GM18507 (cell line): ENCODE data around the gene SLC9B1.

ENCODE experiments used
- DNase-seq: peaks from one replicate; pipeline ENCODE4 v3.0.0; 2011; ENCODE audit warnings: low read depth; ENCODE audit not compliant: insufficient read length; ENCODE audit errors: extremely low spot score
- FAIRE-seq: peaks from 2 replicates; lab custom pipeline; 2011; peaks lifted over from hg19 to GRCh38; lab: Jason Lieb, UNC

The SLC9B1 gene, protein sequence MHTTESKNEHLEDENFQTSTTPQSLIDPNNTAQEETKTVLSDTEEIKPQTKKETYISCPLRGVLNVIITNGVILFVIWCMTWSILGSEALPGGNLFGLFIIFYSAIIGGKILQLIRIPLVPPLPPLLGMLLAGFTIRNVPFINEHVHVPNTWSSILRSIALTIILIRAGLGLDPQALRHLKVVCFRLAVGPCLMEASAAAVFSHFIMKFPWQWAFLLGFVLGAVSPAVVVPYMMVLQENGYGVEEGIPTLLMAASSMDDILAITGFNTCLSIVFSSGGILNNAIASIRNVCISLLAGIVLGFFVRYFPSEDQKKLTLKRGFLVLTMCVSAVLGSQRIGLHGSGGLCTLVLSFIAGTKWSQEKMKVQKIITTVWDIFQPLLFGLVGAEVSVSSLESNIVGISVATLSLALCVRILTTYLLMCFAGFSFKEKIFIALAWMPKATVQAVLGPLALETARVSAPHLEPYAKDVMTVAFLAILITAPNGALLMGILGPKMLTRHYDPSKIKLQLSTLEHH

GRCh38 chr4:103019308-103020124, at the start of gene SLC9B1:
Gene SLC9B1, minus strand, starts transcription at chr4:103019705. Its CDS starts 27,994 bp downstream, at chr4:102991711.
- FAIRE-seq (peak; percentile 98), DNase-seq (peak; percentile 80)

GRCh38 chr4:103067841-103068547, 48.5 kb upstream of the SLC9B1 start:
- DNase-seq: no peak
- FAIRE-seq: peak; percentile 15

GRCh38 chr4:103060453-103061148, 41.1 kb upstream of the SLC9B1 start:
- FAIRE-seq: no peak
- DNase-seq: no peak

GRCh38 chr4:103054030-103054429, 34.5 kb upstream of the SLC9B1 start:
- FAIRE-seq: no peak
- no peak for DNase-seq

GRCh38 chr4:103052779-103053178, 33.3 kb upstream of the SLC9B1 start:
- DNase-seq (no peak), FAIRE-seq (no peak)

DNA sequence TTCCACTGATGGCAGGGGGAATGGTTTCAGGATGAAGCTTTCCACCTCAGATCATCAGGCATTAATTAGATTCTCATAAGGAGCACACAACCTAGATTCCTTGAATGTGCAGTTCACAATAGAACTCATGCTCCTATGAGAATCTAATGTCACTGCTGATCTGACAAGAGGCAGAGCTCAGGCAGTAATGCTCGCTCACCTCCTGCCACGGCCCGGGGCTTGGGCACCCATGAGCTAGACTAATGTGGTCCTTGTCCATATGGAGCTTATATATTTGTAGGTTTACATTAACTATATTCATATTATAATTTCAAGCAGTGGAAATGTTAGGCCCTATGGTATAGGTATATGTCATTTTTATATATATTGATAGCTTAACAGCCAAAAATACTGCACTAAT, 32.6 kb upstream of the SLC9B1 start:
- FAIRE-seq: no peak

DNA sequence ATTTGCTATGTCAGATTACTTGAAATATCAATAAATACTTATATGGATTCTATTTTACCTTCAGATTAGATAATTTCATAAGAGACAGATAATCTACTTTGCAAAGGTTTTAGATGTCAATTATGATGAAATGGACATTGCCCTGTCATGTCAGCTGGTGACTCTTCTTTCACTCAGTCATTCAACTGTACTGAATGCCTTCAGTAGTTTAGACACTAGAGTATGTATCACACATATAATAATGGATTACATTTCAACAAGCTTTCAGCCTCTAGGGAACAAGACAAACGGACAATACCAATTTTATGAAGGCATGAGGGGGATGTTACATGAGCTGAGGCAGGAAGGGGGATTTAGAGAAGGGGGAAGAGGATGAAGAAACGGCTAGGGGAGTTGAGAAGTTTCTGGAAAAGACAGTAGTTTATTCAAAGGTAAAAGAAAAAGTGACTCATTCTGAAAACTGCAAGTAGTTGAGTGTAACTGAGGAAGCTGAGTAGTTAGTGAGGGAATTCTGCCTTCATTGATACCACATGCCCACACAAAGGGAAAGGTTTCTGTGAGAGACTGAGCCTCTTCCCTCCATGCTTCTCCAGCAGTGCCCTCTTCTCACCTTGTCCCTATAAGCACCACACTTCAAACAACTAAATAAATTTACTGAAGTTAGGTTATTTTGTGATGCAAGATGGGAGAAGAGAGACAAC, 31.4 kb upstream of the SLC9B1 start:
- DNase-seq: no peak

More for the DNA sequence above, 32.6 kb upstream of the SLC9B1 start:
- no peak for DNase-seq

DNA sequence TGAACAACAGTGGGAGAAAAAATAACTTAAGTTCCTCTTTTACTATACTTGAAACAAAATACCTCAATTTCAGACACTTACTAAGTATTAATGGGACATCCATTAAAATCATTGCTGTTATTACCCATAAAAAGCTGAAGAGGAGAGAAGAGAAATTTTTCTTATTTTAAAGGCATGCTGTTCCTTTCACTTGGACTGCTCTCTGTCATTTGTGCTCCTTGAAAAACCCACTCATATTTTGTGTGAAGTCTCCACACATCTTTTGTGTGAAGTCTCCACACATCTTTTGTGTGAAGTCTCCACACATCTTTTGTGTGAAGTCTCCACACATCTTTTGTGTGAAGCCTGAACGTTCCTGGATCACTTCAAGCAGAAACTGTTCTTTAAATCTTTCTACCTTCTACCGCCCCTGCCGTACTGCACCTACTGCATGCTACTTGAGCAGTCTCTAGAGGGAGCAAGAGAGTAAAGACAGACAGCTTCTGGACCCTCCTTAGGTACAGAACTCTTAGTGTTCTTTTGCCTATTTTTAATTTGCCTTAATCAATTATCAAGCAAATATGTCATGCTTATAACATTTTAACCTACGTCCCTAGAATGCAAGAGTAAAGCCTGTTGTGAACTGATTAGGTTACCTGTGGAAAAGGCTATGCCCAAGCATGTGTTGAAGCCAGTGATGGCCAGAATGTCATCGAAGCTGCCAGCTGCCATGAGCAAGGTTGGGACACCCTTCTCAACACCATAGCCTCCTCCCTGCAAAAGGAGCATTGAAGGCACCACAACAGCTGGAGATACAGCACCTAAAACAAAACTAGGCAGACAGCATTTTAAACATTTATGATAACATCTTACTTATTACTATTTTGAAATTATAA, 27.1 kb upstream of the SLC9B1 start:
- FAIRE-seq (peak; percentile 91), DNase-seq (no peak)

More for the DNA sequence above, 31.4 kb upstream of the SLC9B1 start:
- FAIRE-seq: peak; percentile 21

DNA sequence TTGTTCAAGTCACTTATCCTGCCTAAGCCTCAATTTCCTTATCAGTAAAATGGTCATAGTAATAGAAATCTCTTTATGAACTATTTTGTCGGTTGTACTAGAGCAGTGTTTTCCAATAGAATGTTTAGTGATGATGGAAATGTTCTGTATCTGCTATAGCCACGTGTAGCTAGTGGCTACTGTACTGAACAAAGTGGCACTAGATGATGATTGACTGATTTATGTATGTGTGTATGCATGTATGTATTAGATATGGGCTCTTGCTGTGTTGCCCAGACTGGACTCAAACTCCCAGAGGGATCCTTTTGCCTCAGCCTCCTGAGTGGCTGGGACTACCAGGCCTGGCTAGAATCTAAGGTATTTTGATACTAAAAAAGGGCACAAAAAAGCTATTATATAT, 24.7 kb upstream of the SLC9B1 start:
- no peak for FAIRE-seq
- DNase-seq: no peak

- FAIRE-seq: no peak
- DNase-seq: no peak
These were observed 16.7 kb upstream of the SLC9B1 start for GRCh38 chr4:103036169-103036568.

GRCh38 chr4:103032574-103032973, 13.1 kb upstream of the SLC9B1 start:
- DNase-seq (no peak), FAIRE-seq (peak; percentile 65)

- FAIRE-seq (no peak), DNase-seq (no peak)
These were observed 11.3 kb upstream of the SLC9B1 start for GRCh38 chr4:103030791-103031190.

GRCh38 chr4:103029300-103029699, 9.8 kb upstream of the SLC9B1 start:
- FAIRE-seq (no peak), DNase-seq (no peak)

- DNase-seq: no peak
- no peak for FAIRE-seq
These were observed 7.4 kb upstream of the SLC9B1 start for GRCh38 chr4:103026868-103027267.

GRCh38 chr4:103024996-103025395, 5.5 kb upstream of the SLC9B1 start:
- DNase-seq (no peak), FAIRE-seq (no peak)

- DNase-seq (no peak), FAIRE-seq (no peak)
These were observed 1.6 kb upstream of the SLC9B1 start for GRCh38 chr4:103021120-103021519.

DNA sequence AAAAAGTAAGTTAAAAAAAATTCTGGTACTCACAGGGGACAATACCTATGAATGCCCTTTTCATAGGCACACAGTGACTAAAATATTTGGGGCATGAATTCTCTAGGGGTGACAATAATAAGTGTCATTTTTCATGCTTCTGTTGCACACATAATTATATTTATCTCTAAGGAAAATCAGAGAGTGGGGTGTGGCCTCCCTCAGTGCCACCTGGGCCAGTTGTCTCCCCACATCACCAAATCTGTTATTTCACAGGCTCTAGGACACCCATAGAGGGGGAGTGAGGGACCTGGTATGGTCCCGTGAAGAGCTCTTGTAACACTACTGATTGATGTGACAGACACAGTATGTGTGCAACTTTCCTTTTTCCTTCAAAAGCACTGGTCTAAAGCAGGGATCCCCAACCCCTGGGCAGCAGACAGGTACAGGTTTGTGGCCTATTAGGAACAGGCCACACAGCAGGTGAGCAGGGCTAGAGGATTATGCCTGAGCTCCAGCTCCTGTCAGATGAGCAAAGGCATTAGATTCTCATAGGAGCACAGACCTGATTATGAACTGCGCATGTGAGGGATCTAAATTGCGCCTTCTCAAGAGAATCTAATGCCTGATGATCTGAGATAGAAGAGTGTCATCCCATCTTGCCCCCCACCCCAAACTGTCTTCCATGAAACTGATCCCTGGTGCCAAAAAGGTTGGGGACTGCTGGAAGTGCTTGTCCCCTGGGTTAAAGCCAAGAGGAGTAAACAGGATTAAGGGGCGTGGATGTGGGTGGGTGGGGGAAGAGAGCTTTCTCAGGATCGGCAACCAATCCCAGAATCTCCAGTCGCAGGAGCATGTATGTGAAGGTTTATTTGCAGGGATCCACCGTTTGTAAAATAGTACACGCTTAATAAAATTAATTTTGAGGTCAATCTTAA, 856 bp downstream of the SLC9B1 start:
- DNase-seq (no peak), FAIRE-seq (peak; percentile 12)
